DOHH2 (cell line): ENCODE measurements around the gene SSBP2.

ENCODE experiments used
- H3F3A ChIP-seq: fragments of 200-600 bp; sonication (generic), shearing (Covaris generic); 2 replicates; pipeline ENCODE4 v1.6.0; 2016; ENCODE audit warnings: antibody characterized with exemption, mild to moderate bottlenecking; ENCODE audit not compliant: control insufficient read depth, insufficient read depth
- H3K27ac ChIP-seq: fragments of 200-600 bp; sonication (generic); 2 replicates; pipeline ENCODE4 v1.5.1; 2014; ENCODE audit warnings: low read depth, mild to moderate bottlenecking, low read length, moderate library complexity
- H3K27me3 ChIP-seq: fragments of 200-600 bp; sonication (generic); 2 replicates; pipeline ENCODE4 v1.6.1; 2014; ENCODE audit warnings: mild to moderate bottlenecking, low read length, mixed read lengths; ENCODE audit not compliant: control insufficient read depth
- H3K36me3 ChIP-seq: fragments of 200-600 bp; sonication (generic); 2 replicates; pipeline ENCODE4 v1.6.1; 2014; ENCODE audit warnings: mild to moderate bottlenecking, low read length, moderate library complexity, mixed read lengths; ENCODE audit not compliant: control insufficient read depth
- H3K4me1 ChIP-seq: fragments of 200-600 bp; sonication (generic); 2 replicates; pipeline ENCODE4 v1.6.1; 2014; ENCODE audit warnings: mild to moderate bottlenecking, low read length, mixed read lengths; ENCODE audit not compliant: control insufficient read depth
- H3K4me2 ChIP-seq: fragments of 200-600 bp; sonication (generic); 2 replicates; pipeline ENCODE4 v1.6.0; 2014; ENCODE audit warnings: mild to moderate bottlenecking, low read length, moderate library complexity
- H3K4me3 ChIP-seq: fragments of 200-600 bp; sonication (generic); 2 replicates; pipeline ENCODE4 v1.5.1; 2014; ENCODE audit warnings: mild to moderate bottlenecking, low read length, mixed read lengths
- H3K79me2 ChIP-seq: fragments of 200-600 bp; sonication (generic); 2 replicates; pipeline ENCODE4 v1.6.1; 2014; ENCODE audit warnings: mild to moderate bottlenecking, low read length, mixed read lengths; ENCODE audit not compliant: control insufficient read depth
- H3K9me2 ChIP-seq: fragments of 200-600 bp; sonication (generic); replicated peaks from 2 replicates; pipeline ENCODE4 v1.6.1; 2014; ENCODE audit warnings: mild to moderate bottlenecking, low read length, mixed read lengths; ENCODE audit not compliant: control insufficient read depth
- H3K9me3 ChIP-seq: fragments of 200-600 bp; sonication (generic); 2 replicates; pipeline ENCODE4 v1.6.1; 2014; ENCODE audit warnings: antibody characterized with exemption, low read length, mixed read lengths; ENCODE audit not compliant: control insufficient read depth, insufficient read depth
- H4K20me1 ChIP-seq: fragments of 200-600 bp; sonication (generic); 2 replicates; pipeline ENCODE4 v1.6.0; 2014; ENCODE audit warnings: low read depth, mild to moderate bottlenecking, antibody characterized with exemption, low read length, moderate library complexity; ENCODE audit not compliant: control insufficient read depth, insufficient read depth
- CTCF ChIP-seq: fragments of 200-600 bp; sonication (generic); IDR thresholded peaks from one replicate; pipeline ENCODE4 v1.5.1; 2014; ENCODE audit warnings: antibody characterized with exemption, mild to moderate bottlenecking, low read depth, low read length; ENCODE audit not compliant: poor library complexity, severe bottlenecking
- EZH2phosphoT487 ChIP-seq: fragments of 200-600 bp; sonication (generic); IDR thresholded peaks from 2 replicates; pipeline ENCODE4 v1.6.1; 2017; ENCODE audit warnings: borderline replicate concordance, mild to moderate bottlenecking, antibody characterized with exemption, low read length, moderate library complexity, mixed read lengths

The SSBP2 gene

GRCh38 chr5:81650987-81651386 is 99.9 kb downstream of the SSBP2 start:
- Histone ChIP-seq H3F3A (no peaks in the 10 kb centered on the region), H4K20me1 (no peaks in the 10 kb centered on the region), H3K9me2 (no peaks in the 10 kb centered on the region), H3K4me3 (no peak overlapping the region), H3K27ac (no peak overlapping the region), H3K36me3 (peaks cover 53% of the 10 kb centered on the region), H3K4me1 (peaks cover 17% of the 10 kb centered on the region), H3K79me2 (peaks cover 57% of the 10 kb centered on the region), H3K27me3 (no peaks in the 10 kb centered on the region), H3K9me3 (no peaks in the 10 kb centered on the region), H3K4me2 (no peak overlapping the region)
- TF ChIP-seq CTCF (no peak), EZH2phosphoT487 (no peak)

GRCh38 chr5:81646469-81646995 is 104.4 kb downstream of the SSBP2 start:
- Histone ChIP-seq H3K4me1 (peaks cover under 1% of the 10 kb centered on the region; the same call in 1 of the 2 replicates), H4K20me1 (no peaks in the 10 kb centered on the region), H3K36me3 (peaks cover 54% of the 10 kb centered on the region), H3K4me3 (no peak overlapping the region), H3F3A (no peaks in the 10 kb centered on the region), H3K27me3 (no peaks in the 10 kb centered on the region), H3K4me2 (no peak overlapping the region), H3K79me2 (peaks cover 55% of the 10 kb centered on the region), H3K9me2 (no peaks in the 10 kb centered on the region), H3K9me3 (no peaks in the 10 kb centered on the region), H3K27ac (no peak overlapping the region)
- no peak for TF ChIP-seq CTCF
- no peak for TF ChIP-seq EZH2phosphoT487

- H3K36me3 ChIP-seq = peaks cover 37% of the 10 kb centered on the region
- no peaks in the 10 kb centered on the region for H4K20me1 ChIP-seq
- H3K27ac ChIP-seq = no peak overlapping the region
- H3F3A ChIP-seq = no peaks in the 10 kb centered on the region
- no peaks in the 10 kb centered on the region for H3K4me1 ChIP-seq
- H3K9me2 ChIP-seq = no peaks in the 10 kb centered on the region
- H3K4me2 ChIP-seq = no peak overlapping the region
- H3K27me3 ChIP-seq = no peaks in the 10 kb centered on the region
- no peaks in the 10 kb centered on the region for H3K9me3 ChIP-seq
- H3K79me2 ChIP-seq = peaks cover 64% of the 10 kb centered on the region
- TF ChIP-seq CTCF = no peak
- TF ChIP-seq EZH2phosphoT487 = no peak
- H3K4me3 ChIP-seq = no peak overlapping the region
These were observed 108.7 kb downstream of the SSBP2 start for GRCh38 chr5:81642210-81642609.
